Adrenal gland (tissue), 5 donors: ENCODE results near the gene ZNF124.

Experiments
- CTCF ChIP-seq, 6 experiments: fragments of 450-650 bp in 4 of 6; fragments of 200-600 bp in 2 of 6; sonication (generic) in 1 of 6; IDR thresholded peaks; 1 replicate in 5 of 6; 2 replicates in 1 of 6; pipeline versions ENCODE4 v1.5.1 to v1.8.0; 2016 to 2021; ENCODE audit warnings: antibody characterized with exemption in 6 of 6, mild to moderate bottlenecking in 2 of 6, moderate library complexity in 1 of 6
- POLR2A ChIP-seq, 2 donors: fragments of 450-650 bp; IDR thresholded peaks; one replicate each; pipeline ENCODE4 v1.6.1; 2017; ENCODE audit warnings: antibody characterized with exemption in 2 of 2, mild to moderate bottlenecking in 2 of 2, moderate library complexity in 1 of 2
- donor health status: DM: no; HTN: no; CAD: no.

GRCh38 chr1:247165674-247166073, 6.1 kb downstream of the ZNF124 start:
- TF ChIP-seq CTCF (IDR thresholded peaks at IDR 0.05) (no peak), POLR2A (IDR thresholded peaks at IDR 0.05) (no peak)
